Peyer's patch (tissue), 4 donors: ENCODE results near the gene TRIM2. TPM values are rescaled to one million over a fixed set of nuclear protein-coding genes. Genes with fewer than 3 reads are reported as not detected.

ENCODE experiments used
- DNase-seq, 3 donors: peaks; one replicate each; pipeline ENCODE4 v3.0.0-alpha.2; 2017 to 2019
- H3K27ac ChIP-seq, 4 donors: fragments of 200-600 bp; sonication (generic); one replicate each; pipeline ENCODE4 v1.5.1; 2016 to 2019
- H3K27me3 ChIP-seq, 2 donors: fragments of 200-600 bp; sonication (generic); one replicate each; pipeline ENCODE4 v1.5.1; 2019
- H3K36me3 ChIP-seq, 3 donors: fragments of 200-600 bp; sonication (generic); one replicate each; pipeline ENCODE4 v1.5.1; 2016 to 2019
- H3K4me1 ChIP-seq, 4 donors: fragments of 200-600 bp; sonication (generic); one replicate each; pipeline ENCODE4 v1.5.1; 2016 to 2019
- H3K4me3 ChIP-seq, 4 donors: fragments of 200-600 bp; sonication (generic); 1 replicate in 3 of 4; 2 replicates in 1 of 4; pipeline ENCODE4 v1.5.1; 2016 to 2019; ENCODE audit warnings: mild to moderate bottlenecking in 1 of 4
- H3K9me3 ChIP-seq, 4 donors: fragments of 200-600 bp; sonication (generic); one replicate each; pipeline ENCODE4 v1.5.1; 2016 to 2019; ENCODE audit warnings: mild to moderate bottlenecking in 1 of 4
- POLR2A ChIP-seq, 2 donors: fragments of 450-650 bp; IDR thresholded peaks; one replicate each; pipeline ENCODE4 v1.5.1; 2017; ENCODE audit warnings: antibody characterized with exemption in 2 of 2, mild to moderate bottlenecking in 2 of 2, moderate library complexity in 2 of 2
- total RNA-seq, 4 donors: library from RNA; depleted of rRNA; stranded (reverse); fragments of >200 nt; gene quantifications; one replicate each; pipeline ENCODE4 v1.1.0, GENCODE V29; 2016
- TF ChIP-seq, protein P1 (sequence below), 6 experiments: fragments of 450-650 bp in 4 of 6; fragments of 200-600 bp in 2 of 6; sonication (generic) in 1 of 6; IDR thresholded peaks; one replicate each; pipeline ENCODE4 v1.5.1; 2017 to 2019; ENCODE audit warnings: antibody characterized with exemption in 6 of 6, mild to moderate bottlenecking in 3 of 6, moderate library complexity in 1 of 6

Gene TRIM2
- total RNA-seq, 4 donors from 2014 or later: 58.6 to 158 (median 144) TPM

DNA sequence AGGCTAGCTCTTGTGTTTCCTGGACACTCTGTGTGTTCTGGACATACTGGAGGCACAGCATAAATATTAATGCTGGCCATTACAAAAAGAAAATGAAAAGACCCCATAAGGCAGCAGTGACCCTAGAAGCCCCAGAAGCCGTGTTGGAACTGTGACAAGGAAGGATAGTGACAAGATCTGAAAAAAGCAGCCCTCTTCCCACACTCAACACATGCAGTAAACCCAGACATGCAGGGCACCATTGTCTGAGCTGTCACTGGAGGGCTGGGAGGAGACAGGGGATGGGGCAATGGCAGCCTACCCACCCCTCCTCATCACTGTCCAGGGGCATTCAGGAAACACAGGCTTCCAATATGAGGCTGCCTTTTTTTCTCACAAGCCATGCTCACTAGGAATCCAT is 6.5 kb downstream of the TRIM2 start:
- Histone ChIP-seq H3K27me3 (no peaks in the 10 kb centered on the region), H3K4me3 (no peak overlapping the region), H3K36me3 (no peaks in the 10 kb centered on the region), H3K27ac (no peak overlapping the region), H3K9me3 (no peaks in the 10 kb centered on the region), H3K4me1 (peaks cover 0 to 7% (median 0%) of the 10 kb centered on the region in 4 donors)
- no peak for DNase-seq
- TF ChIP-seq, protein P1, sequence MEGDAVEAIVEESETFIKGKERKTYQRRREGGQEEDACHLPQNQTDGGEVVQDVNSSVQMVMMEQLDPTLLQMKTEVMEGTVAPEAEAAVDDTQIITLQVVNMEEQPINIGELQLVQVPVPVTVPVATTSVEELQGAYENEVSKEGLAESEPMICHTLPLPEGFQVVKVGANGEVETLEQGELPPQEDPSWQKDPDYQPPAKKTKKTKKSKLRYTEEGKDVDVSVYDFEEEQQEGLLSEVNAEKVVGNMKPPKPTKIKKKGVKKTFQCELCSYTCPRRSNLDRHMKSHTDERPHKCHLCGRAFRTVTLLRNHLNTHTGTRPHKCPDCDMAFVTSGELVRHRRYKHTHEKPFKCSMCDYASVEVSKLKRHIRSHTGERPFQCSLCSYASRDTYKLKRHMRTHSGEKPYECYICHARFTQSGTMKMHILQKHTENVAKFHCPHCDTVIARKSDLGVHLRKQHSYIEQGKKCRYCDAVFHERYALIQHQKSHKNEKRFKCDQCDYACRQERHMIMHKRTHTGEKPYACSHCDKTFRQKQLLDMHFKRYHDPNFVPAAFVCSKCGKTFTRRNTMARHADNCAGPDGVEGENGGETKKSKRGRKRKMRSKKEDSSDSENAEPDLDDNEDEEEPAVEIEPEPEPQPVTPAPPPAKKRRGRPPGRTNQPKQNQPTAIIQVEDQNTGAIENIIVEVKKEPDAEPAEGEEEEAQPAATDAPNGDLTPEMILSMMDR (IDR thresholded peaks at IDR 0.05): no peak
- TF ChIP-seq POLR2A (IDR thresholded peaks at IDR 0.05): no peak

DNA sequence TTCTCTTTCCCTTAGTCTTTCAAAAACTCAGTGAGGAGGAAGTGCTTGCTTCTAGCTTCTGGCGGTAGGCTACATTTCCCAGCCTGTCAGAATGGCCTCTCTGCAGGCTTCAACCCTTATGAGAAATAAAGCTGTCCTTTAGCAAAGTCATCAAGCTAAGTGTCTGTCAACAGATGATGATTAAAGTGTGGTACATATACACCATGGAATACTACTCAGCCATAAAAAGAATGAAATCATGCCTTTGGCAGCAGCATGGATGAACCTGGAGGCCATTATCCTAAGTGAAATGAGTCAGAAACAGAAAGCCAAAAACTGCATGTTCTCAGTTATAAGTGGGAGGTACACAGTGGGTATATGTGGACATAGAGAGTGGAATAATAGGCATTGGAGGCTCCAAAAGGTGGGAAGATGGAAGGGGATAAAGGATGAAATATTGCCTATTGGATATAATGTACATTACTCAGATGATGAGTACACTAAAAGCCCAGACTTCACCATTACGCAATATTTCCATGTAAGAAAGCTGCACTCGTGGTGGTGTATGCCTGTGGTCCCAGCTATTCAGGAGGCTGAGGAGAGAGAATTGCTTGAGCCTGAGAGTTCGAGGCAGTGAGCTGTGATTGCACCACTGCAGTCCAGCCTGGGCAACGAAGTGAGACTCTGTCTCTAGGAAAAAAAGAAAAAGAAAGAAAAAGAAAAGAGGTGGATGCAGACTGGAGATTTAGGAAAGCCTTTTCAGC is 7.9 kb downstream of the TRIM2 start:
- Histone ChIP-seq H3K36me3 (no peaks in the 10 kb centered on the region), H3K27ac (no peak overlapping the region), H3K27me3 (no peaks in the 10 kb centered on the region), H3K9me3 (no peaks in the 10 kb centered on the region), H3K4me3 (no peak overlapping the region), H3K4me1 (peaks cover 0 to 5% (median 0%) of the 10 kb centered on the region in 4 donors)
- no peak for TF ChIP-seq POLR2A (IDR thresholded peaks at IDR 0.05)
- TF ChIP-seq, protein P1 (IDR thresholded peaks at IDR 0.05): no peak
- DNase-seq: no peak

DNA sequence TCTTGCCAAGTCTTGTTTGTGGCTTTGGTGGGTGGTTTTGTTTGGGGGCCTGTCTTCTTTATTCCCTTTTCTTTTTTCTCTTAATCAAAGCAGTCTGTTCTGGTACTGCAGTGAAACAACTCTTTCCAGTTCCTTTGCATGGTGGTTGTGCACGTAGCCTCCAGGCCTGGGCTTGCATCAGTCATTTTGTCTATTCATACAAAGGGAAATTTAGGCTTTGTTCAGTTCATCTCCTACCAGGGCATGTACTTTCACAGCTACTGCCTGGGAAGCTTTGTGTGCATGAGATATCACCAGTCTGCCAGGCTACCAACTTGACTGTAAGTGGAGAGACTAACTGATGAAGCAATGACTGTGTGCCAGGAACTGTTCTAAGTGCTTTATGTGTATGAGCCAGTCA is 8.5 kb downstream of the TRIM2 start:
- Histone ChIP-seq H3K27me3 (no peaks in the 10 kb centered on the region), H3K27ac (no peak overlapping the region), H3K4me3 (no peak overlapping the region), H3K9me3 (no peaks in the 10 kb centered on the region), H3K4me1 (no peaks in the 10 kb centered on the region), H3K36me3 (no peaks in the 10 kb centered on the region)
- no peak for DNase-seq
- no peak for TF ChIP-seq POLR2A (IDR thresholded peaks at IDR 0.05)
- TF ChIP-seq, protein P1 (IDR thresholded peaks at IDR 0.05): no peak

DNA sequence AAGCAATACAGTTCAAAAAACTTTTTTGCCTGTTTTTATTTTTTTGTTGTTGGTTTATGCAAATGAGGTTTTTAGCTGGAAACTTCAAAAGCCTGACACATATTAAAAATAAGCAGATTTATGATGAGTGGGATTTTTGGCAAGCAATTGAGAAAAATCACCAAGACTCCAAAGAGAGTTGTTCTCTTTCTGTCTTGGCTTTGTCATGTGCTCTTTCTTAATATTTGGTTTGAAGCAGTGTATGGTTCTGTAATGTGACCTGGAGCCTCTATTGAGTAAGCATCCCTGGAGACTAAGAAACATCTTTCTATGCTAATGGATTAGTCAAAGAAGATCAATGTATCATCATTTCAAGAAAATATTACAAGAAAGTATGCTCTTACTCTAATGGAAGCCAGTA is 11.7 kb downstream of the TRIM2 start:
- no peaks in the 10 kb centered on the region for H3K27me3 ChIP-seq
- TF ChIP-seq POLR2A (IDR thresholded peaks at IDR 0.05): no peak
- TF ChIP-seq, protein P1 (IDR thresholded peaks at IDR 0.05): no peak
- no peak overlapping the region for H3K4me3 ChIP-seq
- H3K36me3 ChIP-seq: no peaks in the 10 kb centered on the region
- H3K9me3 ChIP-seq: no peaks in the 10 kb centered on the region
- no peak for DNase-seq
- no peak overlapping the region for H3K27ac ChIP-seq
- H3K4me1 ChIP-seq: peaks cover 0 to 13% (median 0%) of the 10 kb centered on the region in 4 donors

DNA sequence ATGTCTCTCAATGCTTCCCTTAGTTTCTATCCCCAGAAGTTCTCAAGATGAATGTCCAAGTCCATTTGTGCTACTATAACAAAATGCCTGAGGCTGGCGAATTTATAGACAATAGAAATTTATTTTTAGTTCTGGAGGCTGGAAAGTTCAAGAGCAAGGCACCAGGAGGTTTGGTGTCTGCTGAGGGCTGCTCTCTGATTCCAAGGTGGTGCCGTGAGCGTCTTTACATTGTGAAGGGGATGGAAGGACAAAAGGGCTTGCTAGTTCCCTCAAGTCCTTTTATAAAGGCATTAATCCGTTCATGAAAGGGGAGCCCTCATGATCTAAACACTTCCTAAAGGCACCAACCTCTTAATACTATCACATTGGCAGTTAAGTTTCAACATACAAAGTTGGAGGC is 12.3 kb downstream of the TRIM2 start:
- no peak for TF ChIP-seq POLR2A (IDR thresholded peaks at IDR 0.05)
- TF ChIP-seq, protein P1 (IDR thresholded peaks at IDR 0.05): no peak
- no peaks in the 10 kb centered on the region for H3K36me3 ChIP-seq
- DNase-seq: no peak
- H3K9me3 ChIP-seq: no peaks in the 10 kb centered on the region
- H3K4me3 ChIP-seq: no peak overlapping the region
- no peaks in the 10 kb centered on the region for H3K27me3 ChIP-seq
- peaks cover 0 to 13% (median 0%) of the 10 kb centered on the region in 4 donors for H3K4me1 ChIP-seq
- no peak overlapping the region for H3K27ac ChIP-seq
